ENCODE data around the gene CTNNA3. TPM values are rescaled to one million over a fixed set of nuclear protein-coding genes. Genes with fewer than 3 reads are reported as not detected.

Gene CTNNA3
- total and polyA plus RNA-seq, 2 donors (not counting 1 experiment from before 2014, with no cell fraction given), result not detected

- Histone ChIP-seq H3K4me1 (ENCODE audit: control insufficient read depth, extremely low read depth, insufficient read depth, low read length) (no peaks in the 10 kb centered on the region), H3K4me2 (ENCODE audit: extremely low read depth, insufficient read depth, low read length) (no peak overlapping the region), H3K4me3 (replicated peaks in 1 of 4; ENCODE audit: control extremely low read depth in 1 of 4, insufficient read depth in 1 of 4, low read depth in 3 of 4, low read length in 4 of 4) (no peak overlapping the region), H3K79me2 (ENCODE audit: control insufficient read depth, insufficient read depth, low read length) (no peaks in the 10 kb centered on the region), H3K27ac (ENCODE audit: insufficient read depth, low read length) (no peak overlapping the region), H3K27me3 (ENCODE audit: control insufficient read depth, insufficient read depth, low read length) (no peaks in the 10 kb centered on the region), H3K9me3 (ENCODE audit: control insufficient read depth, insufficient read depth, low read depth, low read length) (no peaks in the 10 kb centered on the region), H2AFZ (ENCODE audit: low read length) (no peak overlapping the region), H3K9ac (ENCODE audit: insufficient read depth, low read length) (no peak overlapping the region), H4K20me1 (ENCODE audit: control insufficient read depth, extremely low read depth, insufficient read depth, low read length) (no peaks in the 10 kb centered on the region), H3K36me3 (ENCODE audit: control insufficient read depth, insufficient read depth, low read length) (no peaks in the 10 kb centered on the region)
- TF ChIP-seq EZH2 (IDR thresholded peaks at IDR 0.05; ENCODE audit: low read length, missing control alignments) (no peak), CTCF (conservative IDR thresholded peaks at IDR 0.05 in 1 of 2, IDR thresholded peaks at IDR 0.05 in 1 of 2; ENCODE audit: low read depth in 1 of 2, low read length in 2 of 2) (no peak)
- no peak for DNase-seq (ENCODE audit: low read depth in 2 of 2)
These were observed 662.1 kb downstream of the CTNNA3 start for GRCh38 chr10:67033878-67034277.

- Histone ChIP-seq H3K4me2 (ENCODE audit: extremely low read depth, insufficient read depth, low read length) (no peak overlapping the region), H4K20me1 (ENCODE audit: control insufficient read depth, extremely low read depth, insufficient read depth, low read length) (no peaks in the 10 kb centered on the region), H3K36me3 (ENCODE audit: control insufficient read depth, insufficient read depth, low read length) (no peaks in the 10 kb centered on the region), H3K27ac (ENCODE audit: insufficient read depth, low read length) (no peak overlapping the region), H3K4me3 (replicated peaks in 1 of 4; ENCODE audit: control extremely low read depth in 1 of 4, insufficient read depth in 1 of 4, low read depth in 3 of 4, low read length in 4 of 4) (no peak overlapping the region), H3K9me3 (ENCODE audit: control insufficient read depth, insufficient read depth, low read depth, low read length) (no peaks in the 10 kb centered on the region), H3K79me2 (ENCODE audit: control insufficient read depth, insufficient read depth, low read length) (no peaks in the 10 kb centered on the region), H3K27me3 (ENCODE audit: control insufficient read depth, insufficient read depth, low read length) (no peaks in the 10 kb centered on the region), H2AFZ (ENCODE audit: low read length) (no peak overlapping the region), H3K9ac (ENCODE audit: insufficient read depth, low read length) (no peak overlapping the region), H3K4me1 (ENCODE audit: control insufficient read depth, extremely low read depth, insufficient read depth, low read length) (no peaks in the 10 kb centered on the region)
- no peak for DNase-seq (ENCODE audit: low read depth in 2 of 2)
- no peak for TF ChIP-seq CTCF (conservative IDR thresholded peaks at IDR 0.05 in 1 of 2, IDR thresholded peaks at IDR 0.05 in 1 of 2; ENCODE audit: low read depth in 1 of 2, low read length in 2 of 2)
These were observed 673.9 kb downstream of the CTNNA3 start for GRCh38 chr10:67022099-67022498.

- no peaks in the 10 kb centered on the region for H3K79me2 ChIP-seq (ENCODE audit: control insufficient read depth, insufficient read depth, low read length)
- no peaks in the 10 kb centered on the region for H3K9me3 ChIP-seq (ENCODE audit: control insufficient read depth, insufficient read depth, low read depth, low read length)
- DNase-seq (ENCODE audit: low read depth in 2 of 2), result peak in 1 of 2 donors; percentile 43
- no peaks in the 10 kb centered on the region for H3K4me1 ChIP-seq (ENCODE audit: control insufficient read depth, extremely low read depth, insufficient read depth, low read length)
- no peaks in the 10 kb centered on the region for H3K36me3 ChIP-seq (ENCODE audit: control insufficient read depth, insufficient read depth, low read length)
- TF ChIP-seq CTCF (conservative IDR thresholded peaks at IDR 0.05 in 1 of 2, IDR thresholded peaks at IDR 0.05 in 1 of 2; ENCODE audit: low read depth in 1 of 2, low read length in 2 of 2) (no peak), EZH2 (IDR thresholded peaks at IDR 0.05; ENCODE audit: low read length, missing control alignments) (no peak)
- H3K9ac ChIP-seq (ENCODE audit: insufficient read depth, low read length), result no peak overlapping the region
- no peak overlapping the region for H3K27ac ChIP-seq (ENCODE audit: insufficient read depth, low read length)
- H3K4me2 ChIP-seq (ENCODE audit: extremely low read depth, insufficient read depth, low read length), result no peak overlapping the region
- no peaks in the 10 kb centered on the region for H3K27me3 ChIP-seq (ENCODE audit: control insufficient read depth, insufficient read depth, low read length)
- no peaks in the 10 kb centered on the region for H4K20me1 ChIP-seq (ENCODE audit: control insufficient read depth, extremely low read depth, insufficient read depth, low read length)
- no peak overlapping the region for H3K4me3 ChIP-seq (replicated peaks in 1 of 4; ENCODE audit: control extremely low read depth in 1 of 4, insufficient read depth in 1 of 4, low read depth in 3 of 4, low read length in 4 of 4)
- no peak overlapping the region for H2AFZ ChIP-seq (ENCODE audit: low read length)
These were observed 678.8 kb downstream of the CTNNA3 start for GRCh38 chr10:67017218-67017617.
